ENCODE data around the gene LIPC.

DNA sequence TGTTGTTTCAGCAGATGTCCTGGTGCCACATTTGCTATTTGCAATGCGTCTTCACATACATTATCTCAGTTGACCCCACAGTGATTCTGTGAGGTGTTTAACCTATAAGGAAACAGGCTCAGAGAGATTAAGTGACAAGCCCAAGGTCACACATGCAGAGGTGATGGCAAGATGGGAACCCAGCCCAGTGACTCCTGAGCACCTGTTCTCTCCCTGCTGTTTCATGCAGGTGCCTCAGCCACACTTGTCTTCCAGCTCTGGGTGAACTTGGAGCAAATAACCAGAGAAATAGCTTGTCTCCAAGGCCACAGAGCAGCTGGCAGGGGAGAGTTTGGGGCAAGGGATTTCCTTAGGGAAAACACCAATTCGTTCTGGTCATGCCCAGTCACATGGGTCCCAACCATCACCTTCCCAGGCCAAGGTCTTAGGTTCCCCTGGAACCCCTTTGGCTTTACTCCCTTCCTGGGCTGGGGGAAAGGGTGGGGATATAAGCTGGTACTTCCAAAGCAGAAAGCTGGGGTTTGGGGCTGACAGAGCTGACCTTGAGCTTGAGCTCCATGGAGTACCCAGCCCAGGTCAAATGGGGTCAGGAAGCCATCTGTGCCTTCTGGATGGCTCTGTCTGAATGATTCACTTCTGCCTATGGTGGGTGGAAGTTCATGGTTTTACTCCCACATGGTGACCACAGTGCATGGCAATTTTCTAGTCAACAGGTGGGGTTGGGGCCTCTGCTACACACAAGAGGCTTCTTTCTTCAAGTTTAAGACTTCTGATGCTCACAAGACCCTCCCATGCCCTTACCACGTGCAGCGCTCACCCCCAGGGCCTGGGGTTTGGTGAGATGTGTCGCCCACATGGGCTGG lies 22.4 kb downstream of the LIPC start:
- no peak for TF ChIP-seq CEBPB (IDR thresholded peaks at IDR 0.05)
- no peak for TF ChIP-seq FOSB (CRISPR knock-in tag; IDR thresholded peaks at IDR 0.05)
- no peak for TF ChIP-seq ZC3H11A (IDR thresholded peaks at IDR 0.05)
- no peak for TF ChIP-seq CHD4 (IDR thresholded peaks at IDR 0.05; ENCODE audit: borderline replicate concordance)
